Activated CD4-positive, CD25-positive, alpha-beta regulatory T cell treated with anti-CD3 and anti-CD28 coated beads, Interleukin-2, amount 50 U/mL, for 16 hours (primary cell): ENCODE results near the gene MBTD1.
"Not testable (repeated sequence)": the region's sequence is repeated elsewhere in the genome, so short reads cannot be mapped to it uniquely, and the experiment has no call there.

Source experiments
- DNase-seq: peaks from one replicate; pipeline ENCODE4 v3.0.0-alpha.2; 2020; ENCODE audit warnings: low read depth, low spot score

MBTD1 gene

DNA sequence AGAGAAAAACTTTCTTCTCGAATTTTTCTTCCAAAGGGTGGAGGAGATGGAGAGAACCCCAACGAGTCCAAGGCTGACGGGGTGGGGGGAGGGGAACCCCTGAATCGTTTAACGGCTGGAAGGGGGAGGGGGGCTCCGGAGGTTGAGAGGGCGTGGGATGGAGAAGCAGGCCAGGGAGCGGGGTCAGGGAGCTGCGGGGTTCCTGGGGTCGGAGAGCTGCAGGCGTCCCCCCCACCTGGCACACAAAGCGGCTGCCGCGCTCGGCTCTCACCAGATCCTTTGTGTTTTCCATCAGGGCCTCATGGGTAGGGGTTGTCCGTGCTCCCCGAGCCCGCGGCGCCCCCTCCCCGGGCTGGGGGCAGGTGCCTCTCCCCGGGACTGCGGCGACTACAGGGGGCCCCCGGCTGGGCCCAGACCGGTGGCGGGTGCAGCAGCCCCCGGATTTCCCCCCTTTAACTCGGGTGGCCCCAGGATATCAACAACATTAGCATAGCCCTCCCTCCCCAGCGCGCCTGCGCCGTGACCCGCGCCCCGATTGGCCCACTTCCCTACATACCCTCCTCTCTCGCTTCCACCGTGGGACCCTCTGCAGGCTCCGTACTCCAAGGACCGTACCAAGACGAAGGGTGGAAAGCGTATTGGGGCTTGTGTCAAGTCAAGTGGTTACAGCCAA lies at the start of gene MBTD1:
Gene MBTD1, minus strand, starts transcription at position 486 of the 673 bp plus-strand sequence. CDS start 34,888 bp downstream, outside the sequence.
- DNase-seq: peak; percentile 91

- no peak for DNase-seq
These were observed 45.3 kb upstream of the MBTD1 start for GRCh38 chr17:51305182-51305581.

GRCh38 chr17:51299859-51300258 lies 40.0 kb upstream of the MBTD1 start:
- DNase-seq: no peak

DNA sequence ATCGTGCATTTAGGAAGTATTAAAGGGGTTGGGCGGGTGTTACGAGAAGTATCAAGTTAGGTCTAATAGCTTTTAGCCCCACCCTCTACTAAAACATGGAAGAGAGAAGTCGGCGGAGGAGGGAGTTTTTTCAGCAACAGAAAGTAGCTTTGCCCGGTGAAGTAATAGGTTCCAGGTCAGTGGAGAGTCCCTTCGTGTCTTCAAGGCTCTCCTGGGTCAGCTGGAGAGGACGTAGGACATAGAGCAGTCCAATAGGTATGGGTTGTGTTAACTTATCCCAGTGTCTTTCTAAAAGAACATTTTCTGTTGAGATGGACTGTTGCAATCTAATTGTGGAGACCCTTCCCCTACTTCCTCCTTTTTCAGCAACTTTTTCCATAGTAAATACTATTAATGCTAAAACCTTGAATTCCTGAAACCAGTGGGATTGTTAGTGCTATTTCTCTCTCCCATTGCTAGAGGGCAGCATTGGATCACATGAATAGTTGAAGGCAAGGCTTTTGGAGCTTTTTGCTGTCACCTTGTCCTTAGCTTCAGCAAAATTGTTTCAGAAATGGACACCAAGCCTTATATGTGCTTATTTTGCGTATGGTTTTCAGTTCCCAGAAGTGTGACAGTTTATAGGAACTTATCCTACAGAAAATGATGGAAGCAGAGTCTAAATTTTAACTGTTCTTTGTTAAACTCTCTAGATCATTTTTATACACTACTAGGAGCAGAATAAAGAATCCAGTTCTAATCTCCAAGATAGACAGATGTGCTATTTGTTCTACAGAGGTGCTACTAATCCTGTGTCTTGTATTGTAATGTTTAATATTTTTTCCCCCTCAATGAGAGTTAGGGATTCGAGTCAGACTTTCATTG lies 38.9 kb upstream of the MBTD1 start:
- no peak for DNase-seq

DNA sequence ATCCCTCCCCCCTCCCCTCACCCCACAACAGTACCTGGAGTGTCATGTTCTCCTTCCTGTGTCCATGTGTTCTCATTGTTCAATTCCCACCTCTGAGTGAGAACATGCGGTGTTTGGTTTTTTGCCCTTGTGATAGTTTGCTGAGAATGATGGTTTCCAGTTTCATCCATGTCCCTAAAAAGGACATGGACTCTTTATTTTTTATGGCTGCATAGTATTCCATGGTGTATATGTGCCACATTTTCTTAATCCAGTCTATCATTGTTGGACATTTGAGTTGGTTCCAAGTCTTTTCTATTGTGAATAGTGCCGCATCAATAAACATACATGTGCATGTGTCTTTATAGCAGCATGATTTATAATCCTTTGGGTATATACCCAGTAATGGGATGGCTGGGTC lies 34.5 kb upstream of the MBTD1 start:
- DNase-seq: not testable (repeated sequence)

DNA sequence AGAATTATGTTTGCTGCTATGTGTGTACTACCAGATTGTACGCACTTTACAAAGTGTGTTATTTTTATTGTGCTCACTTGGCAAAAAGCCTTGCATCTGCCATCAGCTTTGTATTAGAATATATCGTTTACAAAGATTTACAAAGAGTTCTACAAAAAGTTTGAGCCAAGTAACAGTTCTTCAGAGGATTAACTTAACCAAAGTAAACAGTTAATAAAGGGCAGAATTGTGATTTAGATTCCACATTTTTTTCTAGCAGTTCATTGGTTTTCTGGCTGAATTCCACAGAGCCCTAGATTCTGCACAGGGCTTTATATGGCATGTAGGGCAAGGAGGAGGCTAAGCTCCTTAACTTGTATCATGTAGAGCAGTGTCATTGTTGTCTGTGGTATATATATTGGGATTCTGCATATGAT lies 29.9 kb upstream of the MBTD1 start:
- DNase-seq: no peak

DNA sequence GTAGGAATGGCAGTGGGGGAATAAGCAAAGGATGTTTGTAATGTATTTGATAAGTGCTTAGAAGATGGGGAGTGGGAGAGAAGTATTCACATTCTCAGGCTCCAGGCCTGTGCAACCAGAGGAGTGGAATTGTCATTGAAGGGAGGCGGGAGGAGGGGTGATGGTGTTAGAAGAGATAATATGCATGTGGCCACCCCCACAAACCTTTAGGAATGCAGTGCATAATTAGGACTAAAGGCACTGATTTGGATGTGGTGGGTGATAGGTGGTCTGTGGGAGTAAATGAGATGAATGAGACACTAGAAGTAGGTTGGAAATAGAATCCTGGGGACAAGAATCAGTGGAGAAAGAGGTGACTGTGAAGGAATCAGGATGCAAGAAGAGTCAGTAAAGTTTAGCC lies 27.6 kb upstream of the MBTD1 start:
- DNase-seq: no peak

- no peak for DNase-seq
These were observed 19.3 kb upstream of the MBTD1 start for GRCh38 chr17:51279183-51279582.

DNA sequence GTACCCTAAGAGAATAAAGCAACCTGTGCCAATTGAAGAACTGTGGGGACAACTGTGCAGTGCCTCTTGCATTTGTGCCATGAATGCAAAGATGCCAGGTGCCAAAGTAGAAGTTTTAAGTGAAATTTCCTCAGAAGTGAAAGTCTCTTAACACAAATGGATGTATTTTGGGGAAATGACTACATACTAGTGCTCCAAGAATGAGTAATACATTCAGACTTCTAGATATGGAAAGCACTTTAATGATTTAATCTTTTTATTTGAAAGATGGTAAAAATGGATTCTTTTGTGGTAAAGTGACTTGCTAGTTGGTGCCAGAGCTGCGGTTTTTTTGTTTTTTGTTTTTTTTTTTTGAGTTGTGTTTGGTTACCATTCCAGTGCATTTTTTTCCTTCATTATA lies 15.5 kb upstream of the MBTD1 start:
- DNase-seq: no peak

DNA sequence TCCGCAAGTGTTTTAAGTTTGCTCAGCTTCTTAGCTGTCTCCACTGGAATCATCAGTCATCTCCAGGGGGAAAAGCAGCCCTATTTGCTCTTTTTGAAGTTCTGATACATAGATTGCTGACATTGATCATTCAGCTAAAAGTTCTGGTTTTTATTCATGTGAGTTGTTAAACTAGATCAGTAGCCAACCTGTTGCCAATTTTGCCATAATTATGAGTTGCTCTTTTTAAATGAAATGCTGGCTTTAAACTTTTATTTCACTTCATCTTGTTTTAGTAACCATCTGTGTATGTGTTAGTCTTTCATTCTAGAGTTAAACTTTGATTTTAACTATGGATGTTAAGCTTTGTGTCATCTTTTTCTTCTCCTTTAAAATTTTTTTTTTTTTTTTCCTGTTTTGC lies 13.0 kb upstream of the MBTD1 start:
- no peak for DNase-seq

DNA sequence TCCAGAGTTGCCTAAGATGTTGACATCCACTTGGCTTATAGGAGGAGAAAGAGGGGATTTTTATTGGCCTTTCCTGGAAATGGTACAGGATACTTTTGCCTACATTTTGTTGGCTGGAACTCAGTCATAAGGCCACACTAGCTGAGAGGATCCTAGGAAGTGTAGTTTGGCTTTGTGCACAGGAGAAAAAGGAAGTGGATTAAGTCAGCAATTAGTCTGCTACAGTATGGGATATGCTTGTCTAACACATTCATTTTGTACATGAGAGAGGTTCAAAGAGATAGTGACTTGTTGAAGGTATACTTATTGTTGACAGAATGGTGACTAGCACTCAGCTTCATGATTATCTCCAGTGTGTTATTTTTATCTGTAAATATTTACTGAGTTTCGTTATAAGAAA lies 10.8 kb upstream of the MBTD1 start:
- no peak for DNase-seq

GRCh38 chr17:51269991-51270390 lies 10.1 kb upstream of the MBTD1 start:
- DNase-seq: no peak

GRCh38 chr17:51264466-51264865 lies 4.6 kb upstream of the MBTD1 start:
- DNase-seq: not testable (repeated sequence)

GRCh38 chr17:51263006-51263405 lies 3.2 kb upstream of the MBTD1 start:
- no peak for DNase-seq

DNA sequence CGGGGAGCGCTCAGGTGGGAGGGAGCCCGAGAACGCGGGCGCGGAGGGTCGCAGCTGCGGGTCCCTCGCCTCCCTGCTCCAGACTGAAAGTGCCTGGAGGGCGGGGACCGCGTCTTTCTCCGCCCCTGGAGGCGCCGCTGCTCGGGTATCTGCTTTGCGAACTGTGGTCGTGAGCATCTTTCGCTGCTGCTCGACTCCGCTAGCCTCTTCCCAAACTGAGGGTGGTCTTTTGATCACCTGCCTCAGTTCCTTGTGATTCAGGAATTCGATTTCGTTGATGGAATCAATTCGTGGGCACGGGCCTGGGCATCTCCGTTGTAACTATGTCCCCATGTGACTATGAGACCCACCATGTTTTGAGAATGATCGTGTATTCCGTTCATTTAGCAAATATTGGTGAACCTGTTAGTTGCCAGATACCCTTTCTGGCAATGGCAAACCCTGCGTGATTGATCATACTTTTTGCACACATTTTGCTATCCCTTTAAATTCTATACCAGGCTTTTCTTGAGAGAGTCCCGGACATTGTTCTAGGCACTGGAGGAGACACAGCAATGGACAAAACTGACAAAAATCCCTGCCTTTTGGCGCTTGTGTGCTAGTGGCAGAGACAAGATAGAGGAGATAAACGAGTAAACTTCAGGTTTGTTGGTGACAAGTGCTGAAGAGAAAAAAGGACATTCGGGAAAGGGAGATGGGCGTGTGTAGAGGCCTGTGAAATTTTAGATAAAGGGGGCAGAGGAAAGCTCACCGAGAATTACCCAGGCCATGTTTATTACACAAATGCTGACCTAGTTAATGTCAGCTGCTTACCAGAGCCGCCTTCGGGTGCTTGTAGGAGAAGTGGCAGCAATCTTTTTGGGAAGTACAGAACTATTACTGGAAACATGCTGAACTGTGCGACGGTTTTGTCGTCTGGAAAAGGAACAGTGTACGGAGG lies 1.4 kb upstream of the MBTD1 start:
- DNase-seq: peak; percentile 64

DNA sequence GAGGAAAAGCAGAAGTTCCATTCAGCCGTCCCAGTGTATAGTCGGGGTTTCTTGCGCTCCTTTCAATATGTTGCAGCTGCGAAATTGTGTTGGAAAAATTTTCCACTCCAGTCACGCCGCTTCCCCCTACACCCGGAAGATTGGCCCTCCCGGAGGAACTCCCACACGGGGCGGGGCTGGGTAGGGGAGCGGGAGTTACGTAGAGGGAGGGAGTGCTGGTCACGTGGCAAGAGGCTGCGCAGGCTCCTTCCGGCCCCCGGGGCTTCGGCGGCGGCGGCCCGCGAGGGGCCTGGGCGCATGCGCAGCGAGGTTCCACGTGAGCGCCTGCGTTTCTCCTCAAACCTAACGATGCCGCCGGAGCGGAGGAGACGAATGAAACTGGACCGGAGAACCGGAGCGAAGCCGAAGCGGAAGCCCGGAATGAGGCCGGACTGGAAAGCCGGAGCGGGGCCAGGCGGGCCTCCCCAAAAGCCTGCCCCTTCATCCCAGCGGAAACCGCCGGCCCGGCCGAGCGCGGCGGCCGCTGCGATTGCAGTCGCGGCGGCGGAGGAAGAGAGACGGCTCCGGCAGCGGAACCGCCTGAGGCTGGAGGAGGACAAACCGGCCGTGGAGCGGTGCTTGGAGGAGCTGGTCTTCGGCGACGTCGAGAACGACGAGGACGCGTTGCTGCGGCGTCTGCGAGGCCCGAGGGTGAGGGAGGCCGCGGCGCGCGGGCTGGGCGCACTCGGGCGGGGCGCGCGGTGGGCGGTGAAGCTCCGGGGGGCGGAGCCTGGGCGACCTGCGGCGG lies 581 bp upstream of the MBTD1 start, which contains the start of gene UTP18:
Gene UTP18, plus strand, starts transcription at position 310 of the 787 bp plus-strand sequence. Its CDS starts 39 bp downstream, at position 349.
- peak; percentile 90 for DNase-seq

- DNase-seq: no peak
These were observed 889 bp downstream of the MBTD1 start for GRCh38 chr17:51258756-51259563.

- DNase-seq: no peak
These were observed 2.4 kb downstream of the MBTD1 start for GRCh38 chr17:51257150-51258081.

GRCh38 chr17:51256101-51256500 lies 3.7 kb downstream of the MBTD1 start:
- no peak for DNase-seq
